HG03378 (cell line): ENCODE results near the gene LRP6.
"Not testable (repeated sequence)": the region's sequence is repeated elsewhere in the genome, so short reads cannot be mapped to it uniquely, and the experiment has no call there.

Experiments
- ATAC-seq: cut with Tn5 transposase; IDR thresholded peaks from one replicate; pipeline ENCODE4 v1.9.1; 2021; ENCODE audit warnings: mild to moderate bottlenecking, moderate library complexity; ENCODE audit not compliant: unreplicated experiment

Gene LRP6

DNA sequence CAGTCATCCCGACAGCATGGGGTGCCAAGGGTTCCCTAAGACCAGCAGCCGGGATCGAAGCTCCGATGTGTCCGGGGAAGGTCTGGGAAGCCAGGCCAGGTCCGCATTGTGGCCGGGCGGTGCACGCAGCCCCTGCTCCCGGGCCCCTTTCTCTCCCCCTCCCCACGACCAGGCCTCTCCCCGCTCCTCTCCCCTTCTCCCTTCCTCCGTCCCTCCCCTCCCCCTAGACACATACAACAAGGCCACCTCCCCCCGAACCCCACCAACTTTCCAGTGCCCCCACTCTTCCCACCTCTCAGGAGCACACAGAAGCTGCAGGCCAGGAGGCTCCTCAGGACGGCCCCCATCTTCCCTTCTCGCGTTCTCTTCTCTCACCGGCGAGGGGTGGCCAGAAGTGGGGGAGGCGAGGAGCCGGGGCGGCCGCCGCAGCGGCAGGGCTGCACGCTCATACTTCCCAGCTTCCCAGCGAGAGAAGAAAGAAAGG, 413 bp downstream of the LRP6 start:
- no peak for ATAC-seq

DNA sequence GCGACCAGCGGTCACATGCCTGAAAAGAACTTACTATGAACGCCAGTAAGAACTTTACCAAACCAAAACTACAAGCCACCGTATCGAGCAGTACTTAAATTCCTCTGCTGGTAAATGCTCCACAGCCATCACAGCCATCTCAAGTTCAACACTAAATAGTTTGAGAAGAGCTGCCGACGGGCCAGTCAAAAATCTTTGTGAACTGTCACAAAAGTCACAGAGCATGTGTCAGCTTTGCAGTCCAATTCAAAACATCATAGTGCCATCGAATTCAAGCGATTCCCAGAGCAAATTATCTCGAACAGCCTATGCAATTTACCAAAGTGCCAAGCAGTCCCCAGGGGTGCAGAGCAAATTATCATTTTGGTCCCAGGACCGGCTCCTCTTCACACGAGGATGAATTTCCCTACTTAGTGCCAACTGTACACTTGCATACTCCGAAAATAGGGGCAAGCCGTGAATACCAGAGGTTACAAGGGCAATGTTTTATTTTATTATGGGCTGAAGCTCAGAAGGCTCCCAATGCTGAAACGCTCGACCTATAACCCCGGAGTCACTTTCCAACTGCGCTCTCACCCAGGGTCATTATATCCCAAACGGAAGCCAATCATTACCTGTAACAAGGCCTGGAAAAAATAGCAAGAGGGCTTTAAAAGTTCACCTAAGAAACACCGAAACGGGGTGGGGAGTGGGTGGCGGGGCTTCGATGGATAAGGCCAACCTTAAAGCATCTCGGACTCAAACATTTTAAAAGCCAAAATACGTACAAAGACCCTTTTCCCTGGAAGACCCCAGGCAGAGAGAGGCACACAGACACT, 1.1 kb downstream of the LRP6 start:
- no peak for ATAC-seq

GRCh38 chr12:12265035-12265434, 1.8 kb downstream of the LRP6 start:
- ATAC-seq, result no peak

GRCh38 chr12:12263909-12264308, 2.9 kb downstream of the LRP6 start:
- ATAC-seq, result no peak

- not testable (repeated sequence) for ATAC-seq
Observed at GRCh38 chr12:12256291-12256757, 10.5 kb downstream of the LRP6 start.

GRCh38 chr12:12254553-12254952, 12.3 kb downstream of the LRP6 start:
- ATAC-seq, result no peak

DNA sequence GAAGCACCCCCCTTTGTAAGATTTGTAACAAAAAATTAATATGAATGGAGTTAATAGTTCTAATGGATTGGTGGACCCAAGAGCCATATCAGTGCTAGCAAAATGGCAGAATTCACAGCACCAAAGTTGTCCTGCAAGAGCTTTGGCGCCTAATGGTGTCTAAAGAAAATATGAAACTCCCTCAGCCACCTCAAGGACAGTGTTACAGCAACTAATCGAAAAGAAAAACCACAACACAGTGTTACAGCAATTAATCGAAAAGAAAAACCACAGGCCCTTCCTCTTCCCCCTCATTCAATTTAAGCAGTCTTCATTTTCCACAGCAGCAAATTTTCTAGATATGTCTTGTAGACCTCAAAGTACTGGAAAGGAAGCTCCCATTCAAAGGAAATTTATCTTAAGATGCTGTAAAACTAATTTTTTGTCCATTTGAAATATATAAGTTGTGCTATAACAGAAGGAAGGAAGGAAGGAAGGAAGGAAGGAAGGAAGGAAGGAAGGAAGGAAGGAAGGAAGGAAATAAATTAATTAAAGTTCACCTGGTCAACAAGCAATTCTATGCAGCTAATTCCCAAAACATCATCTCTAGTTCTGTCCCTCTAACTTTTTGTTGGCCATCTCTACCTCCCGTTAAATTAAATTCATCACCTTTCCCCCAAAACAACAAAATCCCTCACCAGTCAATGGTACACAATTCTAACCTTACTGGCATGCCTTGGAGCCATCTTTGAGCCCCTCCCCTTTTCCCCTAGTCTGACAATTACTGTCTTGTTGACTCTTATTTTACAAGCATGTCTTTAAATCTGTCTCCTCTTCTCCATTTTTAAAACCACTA, 17.4 kb downstream of the LRP6 start:
- no peak for ATAC-seq

GRCh38 chr12:12247584-12247983, 19.3 kb downstream of the LRP6 start:
- no peak for ATAC-seq

DNA sequence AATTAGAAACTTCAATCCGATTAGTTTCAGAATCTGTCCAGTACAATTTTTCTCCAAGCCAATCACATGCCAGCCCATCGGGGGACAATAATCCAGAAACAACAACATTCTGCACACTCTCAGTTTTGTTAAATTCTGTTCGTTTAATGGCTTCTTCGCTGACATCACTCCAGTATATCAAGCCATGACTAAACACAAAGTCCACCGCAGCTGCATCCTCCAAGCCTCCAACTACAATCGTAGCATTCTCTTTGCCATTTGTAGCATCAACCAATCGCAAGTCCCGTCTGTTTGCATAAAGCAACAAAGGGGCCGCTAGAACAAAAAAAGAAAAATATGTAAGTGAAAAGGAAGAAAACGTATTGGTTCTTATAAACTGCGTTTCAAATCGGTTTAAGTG, 22.5 kb downstream of the LRP6 start:
- ATAC-seq, result no peak

DNA sequence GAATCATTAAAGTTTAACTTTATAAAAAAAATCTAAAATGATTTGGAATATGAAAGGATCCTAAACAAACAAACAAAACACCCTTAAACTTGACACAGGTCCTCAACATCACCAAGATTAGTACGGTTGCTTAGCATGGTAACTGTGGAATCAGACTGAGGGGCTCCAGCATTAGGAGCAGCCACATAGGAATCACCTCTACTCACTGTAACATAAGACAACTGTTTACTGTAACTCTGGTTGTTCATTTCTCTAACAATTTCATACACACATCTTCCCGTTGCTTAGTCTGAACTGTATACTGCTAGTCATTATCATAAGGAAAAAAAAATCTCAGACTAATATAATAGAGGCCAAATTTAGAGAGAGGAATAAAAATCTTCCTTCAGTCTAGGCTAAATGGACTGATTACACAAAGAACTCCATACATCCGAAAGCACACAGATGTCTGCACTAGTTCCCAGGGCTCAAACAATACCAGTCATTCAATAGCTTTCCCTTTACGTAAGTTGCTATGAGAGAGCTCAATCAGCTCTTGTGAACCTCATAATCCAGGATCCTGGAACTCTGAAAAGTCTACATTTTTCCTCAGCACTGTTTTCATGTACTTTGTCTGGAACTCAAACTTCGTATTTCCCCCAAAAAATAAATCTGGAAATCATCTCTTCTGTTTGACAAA, 26.0 kb downstream of the LRP6 start:
- no peak for ATAC-seq

- no peak for ATAC-seq
Observed at GRCh38 chr12:12239127-12239526, 27.7 kb downstream of the LRP6 start.

- no peak for ATAC-seq
Observed at GRCh38 chr12:12238605-12239004, 28.2 kb downstream of the LRP6 start.

DNA sequence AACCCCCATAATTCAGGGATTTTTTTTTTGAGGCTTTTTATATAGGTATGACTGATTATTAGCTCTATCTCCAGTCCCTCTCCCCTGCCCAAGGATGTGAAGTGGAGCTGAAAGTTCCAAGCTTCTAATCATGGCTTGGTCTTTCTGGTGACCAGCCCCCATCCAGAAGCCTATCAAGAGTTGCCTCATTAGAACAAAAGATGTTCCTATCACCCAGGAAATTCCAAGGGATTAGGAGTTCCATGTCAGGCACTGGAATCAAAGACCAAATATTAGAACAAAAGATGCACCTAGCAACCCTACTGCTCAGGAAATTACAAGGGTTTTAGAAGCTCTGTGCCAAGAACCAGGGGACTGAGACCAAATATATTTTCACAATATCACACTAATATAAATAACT, 29.9 kb downstream of the LRP6 start:
- ATAC-seq, result no peak

DNA sequence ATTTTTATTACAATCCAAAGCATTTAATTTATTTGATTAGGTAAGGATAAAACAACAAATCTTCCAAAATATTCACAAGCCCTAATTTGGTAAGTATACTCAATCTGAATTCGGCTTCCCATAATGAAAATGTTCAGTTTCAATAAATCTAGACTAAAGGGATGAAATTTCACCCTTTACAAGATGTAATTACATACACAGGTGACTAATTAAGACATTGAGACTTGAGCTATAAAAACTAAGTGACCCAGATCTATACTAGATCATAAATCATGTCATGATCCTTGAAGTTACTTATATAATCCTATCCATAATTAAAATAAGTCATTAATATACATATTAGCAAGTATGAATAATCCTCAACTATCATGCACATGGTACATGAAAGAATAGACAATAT, 36.6 kb downstream of the LRP6 start:
- ATAC-seq, result no peak

- ATAC-seq, result no peak
Observed at GRCh38 chr12:12229556-12230092, 37.2 kb downstream of the LRP6 start.

DNA sequence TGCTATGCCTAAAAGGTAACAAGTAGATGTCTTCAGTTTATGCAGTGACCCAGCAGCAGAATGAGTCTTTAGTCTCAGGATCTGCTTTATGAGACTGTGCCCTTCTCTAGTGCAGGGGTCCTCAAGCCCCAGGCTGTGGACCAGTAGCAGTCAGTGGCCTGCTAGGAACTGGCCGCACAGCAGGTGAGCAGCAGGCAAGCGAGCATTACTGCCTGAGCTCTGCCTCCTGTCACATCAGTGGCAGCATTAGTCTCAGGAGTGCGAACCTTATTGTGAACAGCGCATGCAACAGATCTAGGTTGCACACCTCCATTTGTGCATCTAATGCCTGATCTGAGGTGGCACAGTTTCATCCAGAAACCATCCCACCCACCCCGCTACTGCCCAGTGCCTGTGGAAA, 38.4 kb downstream of the LRP6 start:
- ATAC-seq, result no peak

DNA sequence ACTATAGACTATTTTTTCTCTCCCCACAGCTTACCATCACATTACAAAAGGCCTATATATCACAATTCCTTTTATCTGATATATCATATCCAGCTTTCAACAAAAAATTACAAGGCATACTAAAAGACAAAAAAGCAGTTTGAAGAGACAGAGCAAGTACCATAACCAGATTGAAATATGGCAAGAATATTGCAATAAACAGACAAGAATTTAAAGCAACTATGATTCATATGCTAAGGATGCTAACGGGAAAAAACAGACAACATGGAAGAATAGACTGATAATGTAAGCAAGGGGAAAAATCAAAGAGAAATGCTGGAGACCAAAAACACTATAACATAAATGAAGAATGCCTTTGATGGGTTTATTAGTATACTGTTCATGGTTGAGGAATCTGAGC, 40.7 kb downstream of the LRP6 start:
- ATAC-seq, result no peak

- ATAC-seq, result no peak
Observed at GRCh38 chr12:12224240-12224940, 42.5 kb downstream of the LRP6 start.

DNA sequence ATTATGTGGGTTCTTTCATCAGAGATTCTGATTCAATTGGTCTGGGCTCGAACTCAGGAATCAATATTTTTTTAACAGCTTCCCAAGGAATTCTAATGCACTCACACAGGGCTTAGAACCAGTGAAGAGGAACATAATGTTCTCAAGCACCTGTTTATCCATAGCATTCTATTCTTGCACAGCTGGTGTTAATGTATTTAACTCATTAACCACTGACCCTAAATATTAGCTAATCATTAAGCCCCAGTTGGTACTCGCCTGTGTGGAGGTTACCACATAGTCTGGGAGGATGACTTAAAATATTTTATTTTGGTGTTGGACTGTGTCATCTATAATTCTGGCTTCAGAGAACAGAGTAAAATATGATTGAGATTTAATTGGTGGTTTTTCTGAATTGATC, 45.3 kb downstream of the LRP6 start:
- no peak for ATAC-seq

- no peak for ATAC-seq
Observed at GRCh38 chr12:12219664-12220063, 47.2 kb downstream of the LRP6 start.

DNA sequence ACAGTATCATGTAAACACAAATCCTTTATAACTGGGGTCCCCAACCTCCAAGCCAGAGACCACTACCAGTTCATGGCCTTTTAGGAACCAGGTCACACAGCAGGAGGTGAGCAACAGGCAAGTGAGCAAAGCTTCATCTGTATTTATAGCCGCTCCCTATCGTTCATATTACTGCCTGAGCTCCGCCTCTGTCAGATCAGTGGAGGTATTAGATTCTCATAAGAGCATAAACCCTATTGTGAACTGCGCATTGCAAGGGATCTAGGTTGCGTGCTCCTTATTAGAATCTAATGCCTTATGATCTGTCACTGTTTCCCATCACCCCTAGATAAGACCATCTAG, 49.9 kb downstream of the LRP6 start:
- no peak for ATAC-seq
